Bronchial epithelial cell (primary cell): ENCODE data around the gene ZNF429. TPM values are rescaled to one million over a fixed set of nuclear protein-coding genes. Genes with fewer than 3 reads are reported as not detected.

Experiments
- DNase-seq: peaks from one replicate; pipeline ENCODE4 v3.0.0-alpha.2; 2010; ENCODE audit warnings: low read depth
- FAIRE-seq: peaks from 2 replicates; lab custom pipeline; 2011; peaks lifted over from hg19 to GRCh38; lab: Jason Lieb, UNC
- H3K27me3 ChIP-seq: 2 replicates; pipeline ENCODE4 v1.5.1; 2011; ENCODE audit warnings: low read length; ENCODE audit not compliant: control insufficient read depth, insufficient read depth
- H3K36me3 ChIP-seq: 2 replicates; pipeline ENCODE4 v1.5.1; 2011; ENCODE audit warnings: low read length; ENCODE audit not compliant: control insufficient read depth, insufficient read depth
- H3K4me3 ChIP-seq: 2 replicates; pipeline ENCODE4 v1.5.1; 2011; ENCODE audit warnings: mild to moderate bottlenecking, low read depth, low read length, control low read depth
- CTCF ChIP-seq: IDR thresholded peaks from 2 replicates; pipeline ENCODE4 v1.5.1; 2011; ENCODE audit warnings: mild to moderate bottlenecking, moderate library complexity, low read length, control low read depth, inconsistent platforms; ENCODE audit not compliant: insufficient read depth, severe bottlenecking
- total RNA-seq: library from RNA; depleted of rRNA; stranded (reverse); fragments of >200 nt; gene quantifications from 2 replicates; pipeline ENCODE4 v1.2.1, GENCODE V29; 2014

Gene ZNF429
- total RNA-seq, 1 donor from 2014 or later = 2.6 TPM

GRCh38 chr19:21568816-21569493 is 63.6 kb downstream of the ZNF429 start:
- no peak for TF ChIP-seq CTCF
- FAIRE-seq (no peak), DNase-seq (peak; percentile 66)

GRCh38 chr19:21569494-21569865 is 64.1 kb downstream of the ZNF429 start:
- no peak for FAIRE-seq
- Histone ChIP-seq H3K4me3 (peak overlapping the region; percentile 8), H3K36me3 (no peaks in the 10 kb centered on the region), H3K27me3 (no peaks in the 10 kb centered on the region)
- no peak for DNase-seq
- TF ChIP-seq CTCF = no peak

More at GRCh38 chr19:21568816-21569493, 63.6 kb downstream of the ZNF429 start:
- Histone ChIP-seq H3K27me3 (no peaks in the 10 kb centered on the region), H3K36me3 (no peaks in the 10 kb centered on the region), H3K4me3 (peak overlapping the region; percentile 37)

GRCh38 chr19:21571316-21571715 is 65.9 kb downstream of the ZNF429 start:
- no peak for FAIRE-seq

GRCh38 chr19:21574607-21575006 is 69.2 kb downstream of the ZNF429 start:
- Histone ChIP-seq H3K27me3 (no peaks in the 10 kb centered on the region), H3K4me3 (no peak overlapping the region), H3K36me3 (no peaks in the 10 kb centered on the region)
- no peak for TF ChIP-seq CTCF
- DNase-seq = no peak
- no peak for FAIRE-seq

More at GRCh38 chr19:21571316-21571715, 65.9 kb downstream of the ZNF429 start:
- no peak for TF ChIP-seq CTCF
- Histone ChIP-seq H3K27me3 (no peaks in the 10 kb centered on the region), H3K36me3 (no peaks in the 10 kb centered on the region), H3K4me3 (no peak overlapping the region)
- no peak for DNase-seq

- H3K4me3 ChIP-seq = no peak overlapping the region
- no peak for TF ChIP-seq CTCF
- no peaks in the 10 kb centered on the region for H3K27me3 ChIP-seq
- no peak for FAIRE-seq
- no peaks in the 10 kb centered on the region for H3K36me3 ChIP-seq
- DNase-seq = no peak
These were observed 71.1 kb downstream of the ZNF429 start for GRCh38 chr19:21576481-21576880.

GRCh38 chr19:21580101-21580500 is 74.7 kb downstream of the ZNF429 start:
- no peaks in the 10 kb centered on the region for H3K27me3 ChIP-seq
- FAIRE-seq (no peak), DNase-seq (no peak)
- H3K36me3 ChIP-seq = no peaks in the 10 kb centered on the region
- no peak for TF ChIP-seq CTCF
- H3K4me3 ChIP-seq = no peak overlapping the region
